HCT116 (cell line): ENCODE measurements around the gene MYLK4. TPM values are rescaled to one million over a fixed set of nuclear protein-coding genes. Genes with fewer than 3 reads are reported as not detected.

Source experiments
- EZH2phosphoT487 ChIP-seq: fragments of 200-600 bp; IDR thresholded peaks from 2 replicates; pipeline ENCODE4 v1.6.1; 2018; ENCODE audit warnings: antibody characterized with exemption, borderline replicate concordance
- JUND ChIP-seq: IDR thresholded peaks from 2 replicates; pipeline ENCODE4 v1.6.1; 2012
- RAD21 ChIP-seq: IDR thresholded peaks from 2 replicates; pipeline ENCODE4 v1.6.1; 2012; ENCODE audit warnings: low read depth, mild to moderate bottlenecking
- SP1 ChIP-seq: IDR thresholded peaks from 2 replicates; pipeline ENCODE4 v1.6.1; 2012; ENCODE audit warnings: low read depth
- ZBTB33 ChIP-seq: IDR thresholded peaks from 2 replicates; pipeline ENCODE4 v1.6.1; 2011; ENCODE audit warnings: mild to moderate bottlenecking, low read length, moderate library complexity; ENCODE audit not compliant: insufficient replicate concordance; ENCODE audit errors: extremely low read depth
- ZFX ChIP-seq: fragments of 450-650 bp; IDR thresholded peaks from 2 replicates; pipeline ENCODE4 v1.6.1; 2017
- total RNA-seq: library from RNA; stranded (reverse); gene quantifications from one replicate; pipeline ENCODE4 v1.2.1, GENCODE V29; 2021; ENCODE audit not compliant: unreplicated experiment
- TF ChIP-seq, protein P1 (sequence below): IDR thresholded peaks from 2 replicates; pipeline ENCODE4 v1.6.1; 2012; ENCODE audit warnings: low read depth

MYLK4 gene
- total RNA-seq, 1 experiment from 2014 or later, result 0.27 TPM

DNA sequence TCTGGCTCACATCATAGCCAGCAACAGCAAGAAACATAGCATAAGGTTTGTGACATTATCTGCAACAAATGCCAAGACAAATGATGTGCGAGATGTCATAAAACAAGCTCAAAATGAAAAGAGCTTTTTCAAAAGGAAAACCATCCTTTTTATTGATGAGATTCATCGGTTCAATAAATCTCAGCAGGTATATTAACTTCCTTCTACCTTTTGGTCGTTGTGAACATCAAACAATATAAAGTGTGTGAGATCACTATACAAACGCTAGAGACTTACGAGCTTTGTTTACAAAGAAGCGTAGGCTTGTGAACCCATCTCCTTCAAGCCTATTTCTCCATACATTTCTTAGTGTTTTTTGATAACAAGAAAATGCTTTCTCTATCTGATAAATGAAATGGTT lies 18.0 kb upstream of the MYLK4 start (continued):
- TF ChIP-seq ZFX (no peak), RAD21 (no peak), SP1 (no peak), JUND (no peak), EZH2phosphoT487 (no peak), ZBTB33 (no peak)
- TF ChIP-seq, protein P1, sequence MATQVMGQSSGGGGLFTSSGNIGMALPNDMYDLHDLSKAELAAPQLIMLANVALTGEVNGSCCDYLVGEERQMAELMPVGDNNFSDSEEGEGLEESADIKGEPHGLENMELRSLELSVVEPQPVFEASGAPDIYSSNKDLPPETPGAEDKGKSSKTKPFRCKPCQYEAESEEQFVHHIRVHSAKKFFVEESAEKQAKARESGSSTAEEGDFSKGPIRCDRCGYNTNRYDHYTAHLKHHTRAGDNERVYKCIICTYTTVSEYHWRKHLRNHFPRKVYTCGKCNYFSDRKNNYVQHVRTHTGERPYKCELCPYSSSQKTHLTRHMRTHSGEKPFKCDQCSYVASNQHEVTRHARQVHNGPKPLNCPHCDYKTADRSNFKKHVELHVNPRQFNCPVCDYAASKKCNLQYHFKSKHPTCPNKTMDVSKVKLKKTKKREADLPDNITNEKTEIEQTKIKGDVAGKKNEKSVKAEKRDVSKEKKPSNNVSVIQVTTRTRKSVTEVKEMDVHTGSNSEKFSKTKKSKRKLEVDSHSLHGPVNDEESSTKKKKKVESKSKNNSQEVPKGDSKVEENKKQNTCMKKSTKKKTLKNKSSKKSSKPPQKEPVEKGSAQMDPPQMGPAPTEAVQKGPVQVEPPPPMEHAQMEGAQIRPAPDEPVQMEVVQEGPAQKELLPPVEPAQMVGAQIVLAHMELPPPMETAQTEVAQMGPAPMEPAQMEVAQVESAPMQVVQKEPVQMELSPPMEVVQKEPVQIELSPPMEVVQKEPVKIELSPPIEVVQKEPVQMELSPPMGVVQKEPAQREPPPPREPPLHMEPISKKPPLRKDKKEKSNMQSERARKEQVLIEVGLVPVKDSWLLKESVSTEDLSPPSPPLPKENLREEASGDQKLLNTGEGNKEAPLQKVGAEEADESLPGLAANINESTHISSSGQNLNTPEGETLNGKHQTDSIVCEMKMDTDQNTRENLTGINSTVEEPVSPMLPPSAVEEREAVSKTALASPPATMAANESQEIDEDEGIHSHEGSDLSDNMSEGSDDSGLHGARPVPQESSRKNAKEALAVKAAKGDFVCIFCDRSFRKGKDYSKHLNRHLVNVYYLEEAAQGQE, result no peak
